SW 1271 (cell line): ENCODE measurements around the gene PLXNB3.
"Not testable (repeated sequence)": the region's sequence is repeated elsewhere in the genome, so short reads cannot be mapped to it uniquely, and the experiment has no call there.

Experiments
- DNase-seq, 2 experiments: peaks; one replicate each; lab custom pipeline; 2025; lab: John Stamatoyannopoulos, UW

Gene PLXNB3

GRCh38 chrX:153814591-153815315 is 50.7 kb downstream of the PLXNB3 start:
- no peak for DNase-seq

DNA sequence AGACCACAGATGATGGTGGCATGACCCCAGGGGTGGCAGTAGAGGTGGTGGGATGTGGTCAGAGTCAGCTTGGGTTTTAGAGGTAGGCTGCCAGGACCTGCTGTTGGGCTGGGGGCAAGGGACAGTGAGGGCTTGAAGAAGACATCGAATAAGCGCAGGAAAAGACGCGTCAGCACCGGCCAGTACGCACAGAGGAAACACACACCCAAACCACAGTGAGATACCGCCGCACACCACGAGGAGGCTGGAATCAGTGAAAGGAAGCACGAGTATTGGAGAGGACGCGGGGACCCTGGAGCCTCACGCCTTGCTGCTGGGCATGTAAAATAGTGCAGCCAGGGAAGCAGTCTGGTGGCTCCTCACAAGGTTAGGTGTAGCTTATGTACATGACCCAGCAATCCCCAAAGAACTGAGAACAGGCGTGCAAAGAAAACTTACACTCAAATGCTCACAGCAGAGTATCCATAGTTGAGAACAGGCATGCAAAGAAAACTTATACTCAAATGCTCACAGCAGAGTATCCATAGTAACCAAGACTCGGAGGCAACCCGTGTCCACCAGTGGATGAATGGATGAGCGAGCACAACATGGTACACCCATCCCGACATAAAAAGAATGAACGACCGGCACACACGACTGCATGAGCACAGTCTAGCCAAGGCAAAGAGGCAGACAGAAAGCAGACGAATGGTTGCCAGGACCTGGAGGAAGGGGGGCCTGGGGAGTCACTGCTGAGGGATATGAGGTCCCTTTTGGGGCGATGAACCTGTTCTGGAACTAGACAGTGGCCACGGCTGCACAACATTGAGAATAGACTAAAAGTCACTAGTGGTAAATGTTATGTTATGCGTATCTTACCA is 53.0 kb downstream of the PLXNB3 start:
- DNase-seq: no peak

DNA sequence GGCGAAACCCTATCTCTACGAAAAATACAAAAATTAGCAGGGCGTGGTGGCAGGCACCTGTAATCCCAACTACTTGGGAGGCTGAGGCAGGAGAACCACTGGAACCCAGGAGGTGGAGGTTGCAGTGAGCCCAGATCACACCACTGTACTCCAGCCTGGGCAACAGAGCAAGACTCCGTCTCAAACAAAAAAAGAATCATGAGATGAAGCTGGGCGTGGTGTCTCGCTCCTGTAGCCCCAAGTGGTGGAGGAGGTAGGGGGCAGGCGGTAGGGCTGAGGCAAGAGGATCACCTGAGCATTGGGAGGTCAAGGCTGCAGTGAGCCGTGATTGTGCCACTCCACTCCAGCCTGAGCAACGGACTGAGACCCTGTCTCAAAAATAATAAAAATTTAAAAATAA is 54.0 kb downstream of the PLXNB3 start:
- DNase-seq: not testable (repeated sequence)

DNA sequence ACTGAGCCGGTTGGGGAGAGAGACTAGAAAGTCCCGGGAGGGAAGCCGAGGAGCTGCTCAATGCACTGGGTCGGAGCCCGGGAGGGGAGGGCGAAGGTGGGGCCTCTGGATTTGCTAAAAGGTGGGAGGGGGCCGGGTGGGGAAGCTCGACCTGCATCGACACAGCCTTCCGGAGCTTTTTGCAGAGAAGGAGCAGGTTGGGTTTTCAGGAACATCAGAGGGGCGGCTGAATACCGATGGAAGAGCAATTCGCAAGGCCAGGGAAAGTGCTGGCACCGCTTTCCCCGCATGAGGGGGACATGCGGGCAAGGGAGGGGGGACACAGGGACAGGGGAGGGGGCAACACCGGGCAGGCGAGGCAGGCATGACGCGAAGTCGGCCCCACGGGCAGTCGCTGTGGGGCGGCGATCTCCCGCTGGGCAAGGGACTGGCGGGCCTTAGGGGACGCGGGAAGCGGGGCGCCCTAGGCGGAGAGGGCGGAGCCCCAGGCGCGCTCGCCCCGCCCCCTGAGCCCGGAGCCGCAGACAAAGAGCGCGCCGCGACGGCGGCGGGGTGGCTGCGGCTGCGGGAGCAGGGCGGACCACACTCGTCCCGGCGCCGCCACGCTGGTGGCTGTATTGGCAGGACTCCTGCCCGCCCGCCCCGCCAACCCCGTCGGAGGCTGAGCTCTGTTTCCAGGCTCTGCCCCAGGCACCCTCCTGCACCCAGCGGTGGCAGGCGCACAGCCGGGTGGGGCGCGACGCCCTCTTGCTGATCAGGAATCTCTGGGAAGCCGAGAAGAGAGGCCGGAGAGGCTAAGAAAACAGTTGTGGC is 54.7 kb downstream of the PLXNB3 start:
- DNase-seq: peak in 1 of 2 experiments; percentile 3

DNA sequence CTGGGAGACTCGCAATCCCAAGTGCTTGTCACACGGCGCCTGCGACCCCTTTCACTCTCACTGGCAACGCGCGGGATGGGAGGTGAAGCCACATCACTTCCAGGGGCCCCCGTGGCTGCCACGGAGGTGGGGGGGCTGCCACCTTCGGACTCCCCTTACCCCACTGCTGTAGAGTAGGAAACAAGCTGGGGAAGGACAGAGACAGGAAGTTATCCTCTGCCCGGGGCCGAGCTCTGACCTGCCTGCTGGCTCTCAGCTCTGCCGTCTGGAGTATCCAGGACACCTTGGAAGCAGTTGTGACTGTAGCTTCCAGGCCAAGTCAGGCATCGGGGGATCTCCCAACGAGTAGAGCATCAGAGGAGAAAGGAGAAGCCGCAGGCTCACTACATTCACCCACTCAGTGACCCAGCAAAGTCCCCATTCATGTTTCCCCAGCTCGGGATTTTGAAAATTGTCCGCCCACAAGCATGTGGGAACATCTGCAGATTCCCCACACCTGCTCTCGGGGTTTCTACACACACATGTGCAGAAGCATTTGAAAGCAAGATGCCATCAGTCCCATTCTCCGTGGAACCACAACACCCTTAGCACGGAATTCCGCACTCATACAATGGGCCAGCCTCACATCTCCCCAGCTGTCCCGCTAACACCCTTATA is 55.5 kb downstream of the PLXNB3 start:
- no peak for DNase-seq

GRCh38 chrX:153820601-153821000 is 56.6 kb downstream of the PLXNB3 start:
- DNase-seq: no peak

GRCh38 chrX:153821066-153821465 is 57.0 kb downstream of the PLXNB3 start:
- no peak for DNase-seq

DNA sequence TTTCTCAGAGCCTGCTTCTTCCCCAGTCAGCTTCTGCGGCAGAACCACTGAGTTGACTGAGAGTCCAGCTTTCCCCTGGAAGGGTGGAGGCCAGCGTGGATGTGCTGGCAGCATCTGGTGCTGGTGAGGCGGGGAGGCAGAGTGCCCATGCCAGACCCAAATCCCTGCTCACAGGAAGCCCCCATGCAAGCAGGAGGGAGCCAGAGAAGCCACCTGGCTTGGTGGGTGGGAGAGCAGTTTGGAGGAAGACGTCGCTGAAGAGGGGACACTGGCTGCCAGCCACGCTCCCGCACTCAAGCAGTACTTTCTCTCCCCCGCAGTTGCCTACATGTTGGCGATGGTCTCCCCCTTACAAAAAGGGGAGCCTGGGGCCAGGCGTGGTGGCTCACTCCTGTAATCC is 60.3 kb downstream of the PLXNB3 start:
- DNase-seq: no peak

- DNase-seq: no peak
Observed at GRCh38 chrX:153825042-153825441, 61.0 kb downstream of the PLXNB3 start.
